Choroid plexus epithelial cell (primary cell): ENCODE data around the gene XPNPEP2.
"Not testable (repeated sequence)": the region's sequence is repeated elsewhere in the genome, so short reads cannot be mapped to it uniquely, and the experiment has no call there.

ENCODE experiments used
- DNase-seq: peaks from one replicate; pipeline ENCODE4 v3.0.0-alpha.2; 2010; ENCODE audit warnings: low read depth
- H3K4me3 ChIP-seq: 2 replicates; pipeline ENCODE4 v1.5.1; 2011; ENCODE audit warnings: low read depth, mild to moderate bottlenecking, control low read depth, low read length, moderate library complexity
- TF ChIP-seq, protein P1 (sequence below): conservative IDR thresholded peaks from 2 replicates; pipeline ENCODE4 v1.5.1; 2011; ENCODE audit warnings: low read depth, mild to moderate bottlenecking, control low read depth, inconsistent platforms, low read length, moderate library complexity

Gene XPNPEP2

DNA sequence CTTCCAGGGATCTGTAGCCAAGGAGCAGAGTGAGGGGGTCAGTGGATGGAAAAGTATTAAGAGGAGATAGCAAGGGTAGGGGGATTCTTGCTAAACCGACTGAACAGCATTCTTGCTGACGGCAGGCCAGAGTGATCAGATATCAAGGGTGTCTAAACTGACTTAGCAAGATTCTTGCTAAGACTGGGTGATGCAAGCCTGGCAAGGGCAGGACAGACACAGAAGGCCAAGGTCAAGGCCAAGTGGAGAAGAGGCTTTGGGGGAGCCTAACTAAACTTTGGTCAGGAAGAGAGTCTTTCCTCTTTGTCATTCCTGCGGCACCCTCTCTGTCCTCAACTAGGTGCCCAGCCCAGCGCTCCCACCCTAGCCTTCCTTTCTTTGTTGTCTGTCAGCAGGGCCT, 799 bp downstream of the XPNPEP2 start:
- TF ChIP-seq, protein P1, sequence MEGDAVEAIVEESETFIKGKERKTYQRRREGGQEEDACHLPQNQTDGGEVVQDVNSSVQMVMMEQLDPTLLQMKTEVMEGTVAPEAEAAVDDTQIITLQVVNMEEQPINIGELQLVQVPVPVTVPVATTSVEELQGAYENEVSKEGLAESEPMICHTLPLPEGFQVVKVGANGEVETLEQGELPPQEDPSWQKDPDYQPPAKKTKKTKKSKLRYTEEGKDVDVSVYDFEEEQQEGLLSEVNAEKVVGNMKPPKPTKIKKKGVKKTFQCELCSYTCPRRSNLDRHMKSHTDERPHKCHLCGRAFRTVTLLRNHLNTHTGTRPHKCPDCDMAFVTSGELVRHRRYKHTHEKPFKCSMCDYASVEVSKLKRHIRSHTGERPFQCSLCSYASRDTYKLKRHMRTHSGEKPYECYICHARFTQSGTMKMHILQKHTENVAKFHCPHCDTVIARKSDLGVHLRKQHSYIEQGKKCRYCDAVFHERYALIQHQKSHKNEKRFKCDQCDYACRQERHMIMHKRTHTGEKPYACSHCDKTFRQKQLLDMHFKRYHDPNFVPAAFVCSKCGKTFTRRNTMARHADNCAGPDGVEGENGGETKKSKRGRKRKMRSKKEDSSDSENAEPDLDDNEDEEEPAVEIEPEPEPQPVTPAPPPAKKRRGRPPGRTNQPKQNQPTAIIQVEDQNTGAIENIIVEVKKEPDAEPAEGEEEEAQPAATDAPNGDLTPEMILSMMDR: no peak
- no peak for DNase-seq
- no peak overlapping the region for H3K4me3 ChIP-seq

DNA sequence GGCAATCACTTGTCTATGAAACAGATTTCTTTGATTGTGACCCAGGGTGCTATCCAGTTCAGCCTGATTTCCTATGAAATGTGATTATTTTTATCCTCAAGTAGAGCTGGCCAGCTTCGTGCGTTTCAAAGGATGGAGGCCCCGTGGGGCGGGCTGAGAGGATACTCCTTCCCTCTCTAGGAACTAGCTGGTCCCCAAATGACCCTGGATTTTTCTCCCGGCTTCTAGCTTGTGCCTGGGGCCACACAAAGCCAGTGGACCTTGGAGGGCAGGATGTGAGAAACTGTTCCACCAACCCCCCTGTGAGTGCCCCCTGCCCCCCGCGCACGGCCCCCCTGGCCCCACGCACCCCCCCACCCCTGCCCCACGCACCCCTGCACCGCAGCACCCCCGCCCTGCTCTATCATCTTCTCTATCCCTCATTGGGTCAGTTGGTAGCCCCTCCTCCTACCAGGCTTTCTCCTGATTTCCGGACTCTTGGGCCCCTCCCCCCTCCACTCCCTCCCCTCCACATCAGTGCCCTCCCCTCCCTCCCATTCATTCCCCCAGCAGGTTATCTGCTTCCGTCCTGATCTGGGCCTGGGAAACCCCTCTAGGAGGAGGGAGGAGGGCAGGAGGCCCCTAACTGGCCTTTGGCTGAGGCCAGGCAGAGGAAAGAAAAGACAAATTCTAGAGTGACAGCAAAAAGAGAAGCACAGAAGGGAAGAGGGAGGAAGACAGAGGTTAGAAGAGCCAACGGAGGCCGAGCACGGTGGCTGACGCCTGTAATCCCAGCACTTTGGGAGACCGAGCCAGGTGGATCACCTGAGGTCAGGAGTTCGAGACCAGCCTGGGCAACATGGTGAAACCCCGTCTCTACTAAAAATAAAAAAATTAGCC, 3.3 kb downstream of the XPNPEP2 start:
- TF ChIP-seq, protein P1: no peak
- no peak overlapping the region for H3K4me3 ChIP-seq
- DNase-seq: no peak

DNA sequence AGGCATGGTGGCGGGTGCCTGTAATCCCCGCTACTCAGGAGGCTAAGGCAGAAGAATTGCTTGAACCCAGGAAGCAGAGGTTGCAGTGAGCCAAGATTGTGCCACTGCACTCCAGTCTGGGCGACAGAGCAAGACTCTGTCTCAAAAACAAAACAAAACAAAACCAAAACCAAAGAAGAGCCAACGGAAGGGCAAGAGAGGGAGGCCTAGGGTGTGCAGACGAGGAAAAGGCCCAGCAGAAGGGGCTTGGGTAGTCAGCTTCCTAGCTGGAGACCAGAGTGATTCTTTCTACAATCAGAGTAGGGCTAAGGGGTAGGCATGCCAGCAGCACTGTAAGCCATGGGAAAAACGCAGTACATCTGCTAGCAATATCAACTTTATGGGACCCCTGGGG, 4.0 kb downstream of the XPNPEP2 start:
- H3K4me3 ChIP-seq, DNase-seq: not testable (repeated sequence)

DNA sequence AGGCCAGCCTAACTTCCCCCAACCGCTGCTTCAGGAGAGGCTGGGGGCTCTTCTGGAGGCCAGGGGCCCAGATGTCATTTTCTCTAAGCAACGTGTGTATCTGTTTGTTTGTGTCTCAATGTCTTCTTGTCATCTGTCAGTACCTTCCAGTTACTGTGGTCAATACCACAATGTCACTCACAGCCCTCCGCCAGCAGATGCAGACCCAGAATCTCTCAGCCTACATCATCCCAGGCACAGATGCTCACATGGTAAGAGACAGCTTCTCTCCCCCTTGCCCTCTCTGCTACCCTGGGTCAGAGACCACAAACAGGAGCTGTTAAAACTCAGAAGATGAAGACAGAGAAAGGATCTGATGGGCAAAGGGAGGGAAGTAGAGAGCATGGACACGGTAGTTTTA, 5.0 kb downstream of the XPNPEP2 start:
- TF ChIP-seq, protein P1: no peak
- no peak for DNase-seq
- no peak overlapping the region for H3K4me3 ChIP-seq

DNA sequence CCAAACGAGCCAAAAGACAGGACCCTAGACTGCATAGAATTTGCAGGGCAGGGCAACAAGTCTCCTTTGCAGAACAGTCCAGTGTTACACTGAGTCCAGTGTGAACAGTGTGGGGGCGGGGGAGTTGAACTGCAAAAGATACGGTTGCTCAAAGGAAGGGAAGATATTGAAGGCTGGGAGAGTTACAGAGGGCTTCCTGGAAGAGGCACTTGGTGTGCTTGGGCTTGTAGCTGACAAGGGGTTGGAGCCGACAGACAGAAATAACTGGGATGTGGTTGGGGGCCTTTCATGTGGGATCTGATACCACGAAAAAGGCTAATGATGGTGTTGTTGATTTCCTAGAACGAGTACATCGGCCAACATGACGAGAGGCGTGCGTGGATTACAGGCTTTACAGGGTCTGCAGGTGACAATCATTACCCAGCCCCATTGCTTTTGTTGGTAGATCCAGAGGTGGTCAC, 6.1 kb downstream of the XPNPEP2 start:
- DNase-seq: no peak
- H3K4me3 ChIP-seq: no peak overlapping the region
- TF ChIP-seq, protein P1: no peak

DNA sequence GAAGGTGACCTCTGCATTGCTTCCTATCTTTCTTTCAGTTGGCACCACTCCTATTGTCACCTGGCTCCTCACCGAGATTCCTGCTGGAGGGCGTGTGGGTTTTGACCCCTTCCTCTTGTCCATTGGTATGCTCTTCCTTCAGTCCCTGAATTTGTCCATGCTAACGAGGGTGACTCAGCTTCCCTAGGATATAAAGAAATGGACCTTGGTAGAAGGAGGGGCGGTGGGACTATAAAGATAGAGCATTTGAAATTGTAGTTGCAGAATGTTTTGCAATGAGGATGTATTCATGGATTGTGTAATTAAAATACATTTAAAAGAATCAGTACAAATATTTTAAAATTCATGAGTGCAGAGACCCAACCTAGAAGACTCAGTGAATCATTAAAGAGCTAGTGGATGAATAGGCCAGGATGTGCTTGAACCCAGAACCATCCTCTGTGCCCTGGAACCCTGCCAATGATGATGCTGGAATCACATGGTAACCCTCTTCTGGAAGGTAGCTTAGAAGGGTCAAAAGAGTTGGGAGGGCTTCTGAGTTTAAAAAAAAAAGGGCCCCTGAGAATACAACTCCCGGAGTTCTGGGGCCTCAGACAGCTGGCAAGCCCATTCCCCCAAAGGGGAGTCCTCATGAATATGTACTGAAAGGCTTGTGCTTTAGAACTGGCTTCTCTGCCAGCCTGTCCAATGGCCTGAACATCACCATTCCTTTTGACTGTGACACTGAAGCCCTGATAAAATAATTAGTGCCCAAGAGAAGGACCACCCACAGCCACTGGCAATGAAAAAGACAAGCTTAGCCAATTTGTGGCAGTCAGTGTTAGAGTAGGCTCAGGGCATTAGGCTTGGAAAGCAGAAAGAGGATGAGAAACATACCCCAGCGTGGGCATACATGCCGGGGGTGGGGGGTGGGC, 8.0 kb downstream of the XPNPEP2 start:
- DNase-seq: no peak
- TF ChIP-seq, protein P1: no peak
- no peak overlapping the region for H3K4me3 ChIP-seq

DNA sequence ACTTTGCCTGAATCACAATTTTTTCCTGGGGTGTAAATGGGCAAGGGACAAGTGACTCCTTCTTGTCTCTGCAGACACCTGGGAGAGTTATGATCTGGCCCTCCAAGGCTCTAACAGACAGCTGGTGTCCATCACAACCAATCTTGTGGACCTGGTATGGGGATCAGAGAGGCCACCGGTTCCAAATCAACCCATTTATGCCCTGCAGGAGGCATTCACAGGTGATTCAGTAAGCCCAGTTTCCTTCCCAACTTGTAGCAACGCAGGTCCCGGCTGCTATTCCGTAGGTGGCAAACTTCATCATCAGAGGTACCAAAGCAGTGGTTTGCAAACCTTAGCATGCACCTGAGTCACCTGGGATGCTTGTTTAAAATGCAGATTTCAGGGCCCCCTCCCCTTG, 8.8 kb downstream of the XPNPEP2 start:
- DNase-seq: no peak
- H3K4me3 ChIP-seq: no peak overlapping the region
- TF ChIP-seq, protein P1: no peak
